HG03575 (cell line): Measurements from ENCODE around the gene DENND5A.
"Not testable (repeated sequence)": the region's sequence is repeated elsewhere in the genome, so short reads cannot be mapped to it uniquely, and the experiment has no call there.

Experiments used
- ATAC-seq: cut with Tn5 transposase; IDR thresholded peaks from one replicate; pipeline ENCODE4 v1.9.1; 2021; ENCODE audit not compliant: unreplicated experiment, insufficient number of reproducible peaks, low FRiP score; ENCODE audit errors: extremely low read depth

DENND5A gene

DNA sequence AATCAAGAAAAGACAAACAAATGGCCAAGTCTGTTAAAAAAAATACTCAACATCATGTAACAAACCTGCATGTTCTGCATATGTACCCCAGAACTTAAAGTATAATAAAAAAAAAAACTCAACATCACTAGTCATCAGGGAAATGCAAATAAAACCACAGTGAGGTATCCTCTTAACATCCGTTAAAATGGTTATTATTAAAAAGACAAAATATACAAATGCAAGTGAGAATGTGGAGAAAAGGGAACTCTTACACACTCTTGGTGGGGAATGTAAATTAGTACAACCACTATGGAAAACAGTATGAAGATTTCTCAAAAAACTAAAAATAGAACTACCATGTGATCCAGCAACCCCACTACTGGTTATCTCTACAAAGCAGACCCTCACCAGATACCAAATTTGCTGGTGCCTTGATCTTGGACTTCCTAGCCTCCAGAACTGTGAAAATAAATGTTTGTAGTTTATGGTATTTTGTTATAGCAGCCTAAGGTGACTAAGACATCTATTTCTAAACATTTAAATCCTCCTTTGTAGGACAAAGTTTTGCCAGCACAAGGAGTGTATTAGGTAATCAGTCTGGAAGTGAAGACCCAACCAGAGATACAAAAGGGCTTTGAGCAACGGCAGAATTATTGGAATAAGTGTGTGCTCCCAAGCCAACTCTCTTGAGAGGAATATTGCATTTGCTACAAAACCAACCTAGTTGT, 141.4 kb downstream of the DENND5A start:
- ATAC-seq, result no peak

DNA sequence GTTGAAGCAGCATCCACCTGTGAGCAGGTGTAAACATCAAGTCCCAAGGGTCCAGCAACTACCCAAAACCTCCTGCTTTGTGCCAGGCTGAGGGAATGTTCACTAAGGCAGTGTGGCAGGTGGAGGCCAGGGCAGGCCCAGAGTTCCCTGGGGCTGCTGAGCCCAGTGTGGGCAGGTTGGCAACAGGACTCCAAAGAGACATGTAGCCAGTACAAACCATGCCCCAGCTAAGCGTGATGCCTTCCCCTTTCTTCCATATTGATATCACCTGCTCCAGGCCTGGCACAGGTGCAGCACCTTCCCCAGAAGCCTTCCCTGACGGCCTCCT, 143.7 kb downstream of the DENND5A start:
- no peak for ATAC-seq

DNA sequence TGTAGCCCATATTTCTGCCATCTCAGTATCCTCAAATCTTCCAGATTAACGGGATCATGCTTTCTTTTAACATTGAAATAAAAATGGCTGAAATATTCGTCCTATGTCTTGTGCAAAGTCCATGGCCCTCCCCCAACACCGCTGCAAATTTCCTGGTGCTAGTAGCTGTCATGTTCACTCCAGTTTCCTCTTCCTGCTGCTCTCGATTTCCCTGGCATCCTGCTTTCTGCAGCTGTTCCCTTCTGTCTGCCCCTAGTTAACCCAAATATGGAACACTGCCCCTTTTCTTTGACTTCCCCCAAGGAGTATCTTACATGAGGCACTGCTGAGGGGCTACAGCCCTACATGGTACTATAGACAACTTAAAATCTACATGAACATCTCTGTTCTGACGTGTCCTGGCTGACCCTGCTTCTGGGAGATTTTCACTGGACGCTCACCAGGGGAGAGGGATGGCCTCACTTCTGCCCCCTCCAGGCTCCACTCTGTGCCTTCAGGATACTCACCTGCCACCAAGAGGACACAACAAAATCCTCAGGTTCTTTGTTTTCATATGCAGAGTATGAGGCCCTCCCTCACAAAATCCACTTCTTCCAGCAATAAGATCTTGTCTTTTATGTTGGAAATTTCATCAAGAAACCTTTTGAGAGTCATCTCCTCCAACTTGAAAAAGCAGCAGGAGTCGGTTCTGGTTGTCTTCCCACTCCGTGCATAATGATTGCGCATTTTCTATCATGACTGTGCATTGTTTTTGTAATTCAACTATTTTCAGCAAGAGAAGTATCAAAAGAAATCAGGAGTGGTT, 144.3 kb downstream of the DENND5A start:
- no peak for ATAC-seq

DNA sequence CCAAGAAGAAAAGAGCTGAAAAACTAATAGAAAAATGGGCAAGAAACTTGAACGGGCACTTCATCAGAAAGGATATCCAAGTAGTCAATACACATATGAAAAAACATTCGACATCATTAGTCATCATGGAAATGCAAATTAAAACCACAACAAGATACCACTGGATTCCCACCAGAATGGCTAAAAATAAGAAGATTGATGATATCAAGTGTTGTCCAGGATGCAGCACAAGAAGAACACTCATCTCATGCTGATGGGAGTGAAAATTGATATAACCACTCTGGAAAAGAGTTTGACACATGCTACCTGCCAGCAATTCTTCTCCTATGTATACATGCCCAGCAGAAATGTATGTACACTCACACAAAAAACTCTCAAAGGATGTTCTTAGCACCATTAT, 146.9 kb downstream of the DENND5A start:
- ATAC-seq, result no peak

DNA sequence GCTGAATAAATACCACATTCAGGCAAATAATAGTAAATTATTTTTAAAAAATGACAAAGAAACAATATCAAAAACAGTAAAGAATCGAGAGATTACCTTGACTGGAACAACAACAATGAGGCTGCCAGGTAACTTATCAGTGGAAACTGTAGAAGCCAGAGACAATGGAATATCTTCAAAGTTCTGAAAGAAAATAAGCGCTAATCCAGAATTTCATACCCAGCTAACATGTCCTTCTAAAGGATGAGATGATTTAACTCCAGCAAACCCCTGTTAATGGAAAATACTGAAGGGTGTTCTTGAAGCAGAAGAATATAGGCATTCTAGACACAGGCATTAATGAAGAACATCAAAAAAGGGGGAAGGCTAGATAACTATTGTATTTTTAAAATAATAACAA, 153.1 kb downstream of the DENND5A start:
- no peak for ATAC-seq

DNA sequence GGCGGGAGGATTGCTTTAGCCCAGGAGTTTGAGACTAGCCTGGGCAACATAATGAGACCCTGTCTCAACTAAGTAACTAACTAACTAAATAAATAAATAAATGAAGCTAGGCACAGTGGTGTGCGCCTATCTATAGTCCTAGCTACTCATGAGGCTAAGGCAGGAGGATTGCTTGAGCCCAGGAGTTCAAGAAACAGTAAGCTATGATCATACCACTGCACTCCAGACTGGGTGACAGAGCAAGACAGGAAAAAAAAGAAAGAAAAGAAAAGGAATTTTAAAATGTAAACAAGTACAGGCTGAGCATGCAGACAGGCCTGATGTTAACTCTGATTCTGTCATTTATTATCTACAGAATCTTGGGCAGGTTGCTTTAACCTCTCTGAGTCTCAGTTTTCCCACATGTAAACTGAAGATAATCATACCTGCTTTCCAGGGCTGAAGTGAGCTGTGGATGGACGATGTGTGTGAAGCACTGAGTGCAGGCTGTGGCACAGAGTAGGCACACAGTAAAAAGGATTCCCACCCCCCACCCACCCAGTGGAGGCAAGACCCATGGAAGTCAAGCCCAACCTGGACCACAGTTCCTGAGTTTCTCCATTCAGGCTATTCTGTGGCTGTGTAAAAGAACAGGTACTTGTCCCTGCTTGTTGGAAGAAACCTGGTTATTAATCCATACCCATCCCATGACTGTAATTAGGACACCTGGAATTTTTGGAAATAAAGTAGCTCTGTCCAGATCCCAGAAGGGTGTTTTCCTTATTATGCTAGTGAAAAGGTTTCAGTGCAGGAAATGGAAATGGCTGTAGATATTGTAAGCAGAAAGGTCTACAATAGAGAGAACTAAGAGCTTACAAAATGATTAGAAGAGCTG, 155.1 kb downstream of the DENND5A start:
- ATAC-seq, result no peak

DNA sequence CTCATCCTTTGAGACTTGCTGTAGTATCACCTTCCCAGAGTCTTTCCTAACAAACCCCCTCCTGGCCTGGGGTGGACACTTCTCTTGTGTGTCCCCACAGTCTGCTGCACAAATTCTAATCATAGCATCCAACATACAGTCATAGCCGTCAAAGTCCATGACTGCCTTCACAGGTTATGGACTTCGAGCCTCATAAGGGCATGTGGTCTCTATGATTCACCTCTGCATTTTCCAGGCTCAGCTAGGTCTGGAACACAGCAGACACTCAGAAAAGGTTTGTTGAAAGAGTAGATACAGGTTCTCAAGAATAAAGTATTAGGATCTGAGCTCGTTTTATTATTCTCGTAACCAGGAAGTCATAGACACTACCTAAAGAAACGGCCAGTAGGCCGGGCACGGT, 160.6 kb downstream of the DENND5A start:
- ATAC-seq, result no peak

DNA sequence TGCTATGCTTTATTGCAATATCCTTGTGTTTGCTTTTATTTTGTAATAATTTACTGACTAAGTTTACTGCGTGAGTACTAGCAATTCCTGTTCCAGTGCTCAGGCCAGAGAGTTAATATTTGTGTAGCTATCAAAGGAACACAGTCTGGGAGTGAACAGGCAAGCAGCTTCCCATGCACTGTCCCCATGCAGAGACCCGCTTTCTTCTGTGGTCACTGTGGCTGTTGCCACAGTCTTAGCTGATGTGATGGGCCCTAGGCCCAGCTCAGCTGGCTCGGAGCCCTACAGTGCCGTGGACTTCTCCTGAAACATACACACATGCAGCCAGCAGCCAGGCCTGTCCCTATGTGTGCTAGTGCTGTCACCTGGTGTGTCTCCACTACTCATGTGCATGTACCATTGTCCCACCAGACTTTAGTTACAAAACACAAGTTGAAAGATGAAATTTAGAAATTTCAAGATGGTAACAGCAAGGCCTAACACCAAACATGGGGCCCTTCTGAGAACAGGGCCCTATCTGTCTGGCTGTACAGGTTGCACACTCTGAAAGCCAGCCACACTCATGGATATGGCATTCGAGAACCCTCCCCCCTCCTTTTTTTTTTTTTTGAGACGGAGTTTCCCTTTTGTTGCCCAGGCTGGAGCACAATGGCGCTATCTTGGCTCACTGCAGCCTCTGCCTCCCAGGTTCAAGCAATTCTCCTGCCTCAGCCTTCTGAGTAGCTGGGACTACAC, 161.4 kb downstream of the DENND5A start:
- no peak for ATAC-seq

DNA sequence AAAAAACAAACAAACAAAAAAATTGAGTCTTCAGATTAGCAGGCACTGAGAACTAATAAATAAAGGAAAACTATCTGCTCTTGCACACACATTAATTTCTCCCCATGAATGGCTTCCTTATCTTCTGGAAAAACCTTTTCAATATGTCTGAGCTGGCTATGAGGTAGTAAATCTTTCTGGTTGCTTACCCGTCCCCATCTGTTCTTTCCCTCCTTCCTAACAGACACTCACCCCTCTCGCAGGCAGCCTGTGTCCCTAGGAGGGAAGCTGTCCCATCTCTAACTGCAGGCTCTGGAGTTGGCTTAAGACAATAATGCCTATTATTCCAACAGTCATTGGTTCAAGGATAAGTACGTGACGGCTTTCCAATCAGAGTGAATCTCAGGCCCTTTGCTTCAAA, 165.5 kb downstream of the DENND5A start:
- ATAC-seq, result no peak

DNA sequence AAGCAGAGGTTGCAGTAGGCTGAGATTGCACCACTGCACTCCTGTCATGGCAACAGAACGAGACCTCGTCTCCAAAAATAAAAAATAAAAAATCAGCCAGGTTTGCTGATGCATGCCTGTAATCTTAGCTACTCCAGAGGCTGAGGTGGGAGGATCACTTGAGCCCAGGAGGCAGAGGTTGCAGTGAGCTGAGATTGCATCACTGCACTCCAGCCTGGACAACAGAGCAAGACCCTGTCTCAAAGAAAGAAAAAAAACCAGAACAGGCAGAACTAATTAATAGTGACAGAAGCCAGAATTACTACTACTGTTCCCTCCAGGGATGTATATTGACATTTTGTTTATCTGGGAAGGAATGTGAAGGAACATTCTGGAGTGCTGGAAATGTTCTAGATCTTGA, 166.7 kb downstream of the DENND5A start:
- not testable (repeated sequence) for ATAC-seq

DNA sequence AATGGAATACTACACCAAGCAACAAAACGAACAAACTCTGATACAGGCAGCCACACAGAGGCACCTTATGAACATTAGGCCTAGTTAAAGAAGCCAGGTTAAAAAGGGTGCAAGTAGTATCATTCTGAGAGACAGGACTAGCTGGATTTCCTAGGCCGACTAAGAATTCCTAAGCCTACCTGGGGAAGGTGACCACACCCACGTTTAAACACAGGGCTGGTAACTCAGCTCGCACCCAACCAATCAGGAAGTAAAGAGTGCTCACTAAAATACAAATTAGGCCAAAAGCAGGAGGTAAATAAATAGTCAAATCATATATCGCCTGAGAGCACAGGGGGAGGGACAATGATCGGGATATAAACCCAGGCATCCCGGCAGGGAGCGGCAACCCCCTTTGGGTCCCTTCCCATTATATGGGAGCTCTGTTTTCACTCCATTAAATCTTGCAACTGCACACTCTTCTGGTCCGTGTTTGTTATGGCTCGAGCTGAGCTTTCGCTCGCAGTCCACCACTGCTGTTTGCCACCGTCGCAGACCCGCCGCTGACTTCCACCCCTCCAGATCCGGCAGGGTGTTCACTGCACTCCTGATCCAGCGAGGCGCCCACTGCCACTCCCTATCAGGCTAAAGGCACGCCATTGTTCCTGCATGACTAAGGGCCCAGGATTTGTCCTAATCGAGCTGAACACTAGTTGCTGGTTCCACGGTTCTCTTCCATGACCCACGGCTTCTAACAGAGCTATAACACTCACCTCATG, 167.8 kb downstream of the DENND5A start:
- ATAC-seq, result not testable (repeated sequence)

DNA sequence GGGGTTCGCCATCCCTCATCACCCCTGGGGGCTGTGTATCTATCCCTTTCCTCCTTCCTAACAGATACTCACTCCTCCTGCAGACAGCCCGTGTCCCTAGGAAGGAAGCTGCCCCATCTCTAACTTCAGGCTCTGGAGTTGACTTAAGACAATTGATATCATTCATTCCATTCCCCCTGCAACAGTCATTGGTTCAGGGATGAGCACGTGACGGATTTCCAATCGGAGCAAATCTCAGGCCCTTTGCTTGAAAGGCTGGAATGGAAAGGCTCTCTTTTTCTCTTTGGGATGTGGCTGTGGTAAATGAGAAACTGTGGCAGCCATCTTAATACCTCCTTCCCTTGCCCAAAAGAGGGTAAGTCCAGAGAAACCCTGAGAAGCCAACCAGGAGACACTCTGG, 168.7 kb downstream of the DENND5A start:
- no peak for ATAC-seq

DNA sequence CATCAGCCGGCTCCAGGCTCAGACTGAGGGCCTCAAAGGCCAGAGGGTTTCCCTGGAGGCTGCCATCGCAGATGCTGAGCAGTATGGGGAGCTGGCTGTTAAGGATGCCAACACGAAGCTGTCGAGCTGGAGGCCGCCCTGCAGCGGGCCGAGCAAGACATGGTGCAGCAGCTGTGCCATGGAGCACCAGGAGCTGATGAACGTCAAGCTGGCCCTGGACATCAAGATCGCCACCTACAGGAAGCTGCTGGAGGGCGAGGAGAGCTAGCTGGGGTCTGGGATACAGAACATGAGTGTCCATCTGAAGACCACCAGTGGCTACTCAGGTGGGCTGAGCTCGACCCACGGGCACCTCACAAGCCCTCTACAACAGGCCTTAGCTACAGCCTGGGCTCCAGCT, 169.7 kb downstream of the DENND5A start:
- ATAC-seq, result no peak

DNA sequence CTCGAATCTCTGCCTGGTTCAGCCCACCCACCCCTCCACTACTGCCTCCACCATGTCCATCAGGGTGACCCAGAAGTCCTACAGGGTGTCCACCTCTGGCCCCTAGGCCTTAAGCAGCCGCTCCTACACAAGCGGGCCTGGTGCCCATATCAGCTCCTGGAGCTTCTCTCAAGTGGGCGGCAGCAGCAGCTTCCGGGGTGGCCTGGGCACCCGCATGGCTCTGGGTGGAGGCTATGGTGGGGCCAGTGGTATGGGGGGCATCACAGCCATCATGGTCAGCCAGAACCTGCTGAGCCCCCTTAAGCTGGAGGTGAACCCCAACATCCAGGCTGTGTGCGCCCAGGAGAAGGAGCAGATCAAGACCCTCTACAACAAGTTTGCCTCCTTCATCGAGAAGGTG, 170.7 kb downstream of the DENND5A start:
- ATAC-seq, result no peak

DNA sequence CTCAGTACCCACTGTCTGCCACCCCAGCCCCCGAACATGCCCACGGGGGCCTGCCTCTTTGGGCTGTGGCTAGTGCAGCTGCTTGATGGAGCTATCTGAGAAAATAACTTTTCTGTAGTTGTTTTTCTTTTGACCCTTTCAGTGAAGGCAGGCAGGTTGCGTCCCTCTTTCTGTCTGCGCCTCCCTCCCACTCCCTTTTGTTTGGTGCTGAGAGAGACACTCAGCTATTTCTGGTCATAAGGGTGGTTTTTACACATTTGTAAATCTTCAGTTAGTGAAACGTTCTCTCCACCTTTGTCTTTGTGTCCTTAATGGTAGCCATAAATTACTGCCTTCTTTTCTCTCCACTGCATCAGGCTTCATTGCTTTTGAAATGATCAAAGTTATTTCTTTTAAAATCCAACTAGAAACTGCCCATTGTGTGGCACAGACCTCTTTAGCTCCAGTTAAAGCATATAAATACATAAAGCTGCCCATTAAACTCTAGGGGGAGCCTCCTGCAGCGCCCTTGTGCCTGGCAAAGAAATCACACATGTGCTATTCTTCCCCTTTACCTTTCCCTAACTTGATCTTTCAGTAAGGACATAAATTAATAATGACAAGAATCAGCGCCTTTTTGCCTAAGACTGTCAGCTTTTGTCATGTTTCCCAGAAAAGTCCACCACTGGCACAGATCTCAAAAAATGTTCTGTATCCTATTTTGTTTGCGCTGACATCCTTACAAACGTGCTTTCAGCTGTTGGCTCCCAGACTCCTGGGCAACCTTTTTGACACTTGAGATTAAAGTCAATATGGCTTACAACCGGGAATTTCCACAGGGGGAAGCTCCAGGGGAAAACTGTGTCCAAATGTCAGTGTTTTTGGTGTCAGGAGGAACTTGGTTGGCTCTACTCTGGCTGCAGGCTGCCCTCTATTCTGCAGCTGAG, 172.0 kb downstream of the DENND5A start:
- ATAC-seq, result no peak

DNA sequence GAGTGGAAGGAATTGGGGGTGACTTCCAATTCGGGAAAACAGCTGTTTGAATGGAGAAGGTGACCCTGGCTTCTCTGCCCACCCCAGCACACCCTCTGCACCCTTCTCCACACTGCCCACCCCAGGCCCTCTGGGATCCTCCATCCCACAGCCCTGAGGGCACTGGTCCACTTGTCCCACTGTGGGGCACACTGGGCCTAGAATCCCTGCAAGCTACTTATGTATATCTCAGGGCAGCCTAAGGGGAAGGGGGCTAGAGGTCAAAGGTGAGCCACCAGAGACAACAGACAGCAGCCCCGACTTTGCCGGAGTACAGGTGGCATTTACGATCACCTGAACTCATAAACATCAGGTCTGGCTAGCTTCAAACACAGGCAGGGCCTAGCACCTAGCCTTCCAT, 173.1 kb downstream of the DENND5A start:
- no peak for ATAC-seq

DNA sequence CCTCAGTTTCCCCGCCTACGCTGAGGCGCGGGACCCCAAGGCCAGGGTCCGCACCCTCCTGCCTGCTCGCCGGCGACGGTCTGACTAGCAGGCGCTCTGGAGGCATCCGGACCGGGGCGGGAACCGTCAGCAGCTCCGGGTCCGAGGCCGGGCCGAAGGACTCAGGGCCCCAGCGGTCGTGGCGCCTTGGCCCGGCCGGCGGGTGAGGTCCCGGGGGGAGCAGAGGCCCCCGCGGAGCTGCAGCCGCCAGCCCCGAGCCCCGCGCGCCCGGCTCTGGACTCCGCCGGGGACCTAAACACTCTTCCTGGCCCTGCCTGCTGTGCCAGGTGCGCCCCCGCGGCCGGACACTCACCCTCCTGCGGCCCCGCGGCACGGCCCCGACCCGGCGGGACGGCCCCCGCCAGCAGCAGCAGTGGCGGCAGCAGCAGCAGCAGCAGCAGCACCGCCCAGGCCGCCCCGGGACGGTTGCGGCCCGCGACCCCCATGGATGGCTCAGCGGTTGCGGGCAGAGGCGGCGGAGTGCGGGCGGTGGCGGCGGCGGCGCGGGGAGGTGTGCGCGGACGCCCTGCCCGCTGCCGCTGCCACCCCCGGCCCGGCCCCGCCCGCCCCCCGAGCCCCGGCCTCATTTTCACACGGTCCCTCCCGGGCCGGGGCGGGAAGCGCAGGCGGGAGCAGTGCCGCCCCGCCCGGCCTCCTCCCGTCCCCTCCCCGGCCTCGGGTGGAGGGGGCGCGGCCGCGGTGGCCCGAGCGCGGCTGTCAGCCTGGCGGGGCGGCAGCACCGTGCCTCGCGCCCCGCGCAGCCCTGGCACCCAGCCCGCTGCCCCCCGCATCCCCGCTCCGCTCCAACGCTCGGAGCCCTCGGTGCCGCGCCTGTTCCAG, 173.9 kb downstream of the DENND5A start, which contains the start of gene SCUBE2:
Gene SCUBE2 (minus strand): TSS at position 556 of the 879 bp plus-strand sequence. CDS start 71 bp downstream, at position 485.
- no peak for ATAC-seq
